Measurements from ENCODE around the gene KIF21B.

- no peak for TF ChIP-seq EZH2phosphoT487 (IDR thresholded peaks at IDR 0.05; ENCODE audit: unreplicated experiment)
- no peak for TF ChIP-seq CTCF (conservative IDR thresholded peaks at IDR 0.05; ENCODE audit: low read depth in 2 of 2)
- TF ChIP-seq EZH2 (IDR thresholded peaks at IDR 0.05; ENCODE audit: low read depth, unreplicated experiment) = no peak
- TF ChIP-seq POLR2AphosphoS5 (IDR thresholded peaks at IDR 0.05; ENCODE audit: low read depth) = no peak
- no peak for TF ChIP-seq JUNB (IDR thresholded peaks at IDR 0.05; ENCODE audit: unreplicated experiment)
- no peak for TF ChIP-seq ZNF331 (CRISPR knock-in tag; IDR thresholded peaks at IDR 0.05; ENCODE audit: low read depth)
- no peak for TF ChIP-seq CREB1 (CRISPR knock-in tag; IDR thresholded peaks at IDR 0.05; ENCODE audit: low read depth)
- TF ChIP-seq ZNF114 (CRISPR knock-in tag; IDR thresholded peaks at IDR 0.05) = no peak
- TF ChIP-seq REST (IDR thresholded peaks at IDR 0.05; ENCODE audit: unreplicated experiment) = no peak
- no peak for TF ChIP-seq ETS1 (IDR thresholded peaks at IDR 0.05)
Measured at GRCh38 chr1:201072922-201073321, 49.4 kb upstream of the KIF21B start.

All from GM23338 (cell line).